Dermis microvascular lymphatic vessel endothelial cell (primary cell): ENCODE measurements around the gene IL37. TPM values are rescaled to one million over a fixed set of nuclear protein-coding genes. Genes with fewer than 3 reads are reported as not detected.

Source experiments
- DNase-seq, 2 donors: peaks; one replicate each; pipeline versions ENCODE4 v3.0.0 to v3.0.0-alpha.2; 2010; ENCODE audit warnings: low read depth in 2 of 2
- total RNA-seq: library from RNA; depleted of rRNA; stranded (reverse); fragments of >200 nt; gene quantifications from 2 replicates; pipeline ENCODE4 v1.2.1, GENCODE V29; 2014

Gene IL37
- total RNA-seq, 1 donor from 2014 or later, result not detected

DNA sequence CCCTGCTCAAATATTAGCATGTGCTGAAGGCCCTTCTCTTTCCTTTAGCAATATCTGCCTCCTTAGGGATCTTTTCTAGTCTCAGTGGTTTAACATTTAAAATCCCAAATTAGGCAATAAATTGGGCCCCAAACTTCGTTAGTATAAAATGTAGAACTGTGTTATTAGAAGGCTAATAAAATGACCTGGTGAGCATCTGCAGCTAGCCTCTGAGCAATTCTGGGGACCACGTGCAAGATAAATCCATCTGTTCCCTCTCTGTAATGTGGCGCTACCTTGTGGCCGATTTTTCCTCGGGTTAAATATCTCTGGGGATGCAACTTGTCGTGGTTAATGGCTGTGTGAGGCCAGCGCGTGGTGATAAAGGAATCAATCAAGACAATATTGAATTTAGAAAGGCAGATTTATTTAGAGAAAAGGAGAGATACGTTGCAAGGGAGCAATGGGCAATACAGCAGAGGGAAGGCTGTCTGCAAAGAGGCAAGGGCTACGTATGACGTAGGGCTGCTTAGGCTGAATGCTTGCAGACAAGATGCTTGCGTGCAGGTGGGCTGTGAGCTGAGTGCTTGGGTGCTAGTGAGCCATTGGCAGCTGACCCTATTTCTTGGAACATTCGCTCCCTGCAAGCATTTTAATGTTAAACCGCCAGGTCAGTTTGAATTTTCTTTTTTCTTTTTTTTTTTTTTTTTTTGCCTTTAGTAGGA, 48.3 kb downstream of the IL37 start:
- no peak for DNase-seq

DNA sequence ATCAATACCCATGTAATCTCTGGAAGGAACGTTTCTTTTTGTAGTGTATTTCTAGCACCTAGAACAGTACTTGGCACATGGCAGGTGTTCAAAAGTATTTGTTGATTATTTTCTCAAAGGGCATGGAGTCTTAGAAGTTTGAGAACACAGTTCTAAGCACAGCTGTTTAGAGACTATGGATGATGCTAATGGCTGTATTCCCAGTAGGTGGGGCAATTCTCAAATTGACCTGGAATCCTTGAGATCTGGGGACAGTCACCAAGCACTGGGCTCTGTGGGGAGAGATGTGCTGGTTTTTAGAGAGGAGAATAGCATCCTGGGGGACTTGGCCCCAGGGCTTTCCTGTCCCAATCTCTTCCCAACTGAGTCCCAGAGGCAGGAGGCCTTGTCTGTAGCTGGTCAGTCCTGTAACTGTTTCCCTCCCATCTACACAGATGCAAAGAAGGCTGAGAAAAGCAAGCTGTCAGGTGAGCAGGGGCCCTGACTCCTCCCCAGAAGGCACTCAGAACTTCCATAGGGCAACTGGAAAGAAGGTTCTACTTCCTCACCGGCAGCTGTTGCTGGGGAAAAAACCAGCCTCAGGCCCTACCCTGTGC, 49.4 kb downstream of the IL37 start:
- no peak for DNase-seq

DNA sequence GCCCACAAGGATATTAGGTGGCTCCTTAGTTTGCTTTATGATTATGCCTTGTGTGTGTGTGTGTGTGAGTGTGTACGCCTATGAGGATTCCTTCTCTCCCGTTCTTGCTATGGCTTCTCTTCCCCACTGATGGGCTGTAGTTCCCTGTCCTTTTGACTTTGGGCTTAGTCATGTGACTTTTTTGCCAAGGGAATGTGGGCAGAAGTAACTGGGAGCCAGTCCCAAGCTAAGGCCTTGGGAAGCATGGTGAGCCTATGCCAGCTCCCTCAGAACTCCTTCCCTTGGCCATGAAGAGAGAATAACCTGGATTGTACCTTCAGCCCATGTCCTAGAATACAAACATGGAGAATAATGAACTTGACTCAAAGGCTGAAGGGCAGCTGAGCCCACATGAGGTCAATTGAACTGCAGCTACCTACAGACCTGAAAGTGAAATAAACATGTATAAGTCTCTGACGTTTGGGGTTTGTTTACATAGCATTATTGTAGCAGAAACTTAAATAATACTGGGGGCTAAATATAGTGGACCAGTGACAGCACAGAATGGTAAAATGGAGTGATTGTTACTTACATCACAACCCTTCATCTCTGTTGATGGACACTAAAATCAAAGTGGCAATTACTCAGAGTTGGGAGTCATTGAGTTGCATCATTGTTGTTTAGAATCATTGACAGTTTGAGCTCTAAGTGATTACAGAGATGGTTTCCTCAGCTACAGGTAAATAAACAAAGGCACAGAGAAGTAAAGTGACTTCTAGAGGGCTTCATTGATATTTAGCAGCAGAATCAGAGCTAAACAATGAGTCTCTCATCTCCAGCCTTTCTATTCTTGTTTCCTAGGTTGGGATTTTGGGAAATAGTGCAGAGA, 51.6 kb downstream of the IL37 start:
- DNase-seq, result no peak

DNA sequence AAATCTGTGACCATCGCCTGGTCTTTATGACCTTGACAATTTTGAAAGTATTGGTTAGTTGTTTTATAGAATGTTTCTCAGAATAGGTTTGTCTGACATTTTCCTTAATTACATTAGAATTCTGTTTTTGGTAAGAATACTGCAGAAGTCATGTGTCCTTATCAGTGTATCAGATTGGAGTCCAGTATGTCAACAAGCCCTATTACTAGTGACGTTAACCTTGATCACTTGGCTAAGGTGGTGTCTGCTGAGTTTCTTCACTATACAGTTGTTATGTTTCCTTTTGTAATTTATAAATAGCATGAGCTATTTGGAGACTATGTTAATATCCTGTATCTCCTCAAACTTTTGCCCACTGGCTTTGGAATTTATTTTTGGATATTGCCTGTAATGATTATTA, 56.1 kb downstream of the IL37 start:
- DNase-seq, result no peak

Other genes starting within 250 kb of the IL37 start
- gene NT5DC4, start 190.1 kb upstream of the IL37 start, total RNA-seq, result not detected in 2 replicates
- 2.0 and 3.1 TPM in 2 replicates for gene CKAP2L, start 146.6 kb upstream of the IL37 start, total RNA-seq
- not detected in 2 replicates for gene IL1A, start 126.7 kb upstream of the IL37 start, total RNA-seq
- not detected in 2 replicates for gene IL1B, start 74.4 kb upstream of the IL37 start, total RNA-seq
- gene IL36G, start 66.8 kb downstream of the IL37 start, total RNA-seq, result not detected in 2 replicates
- not detected in 2 replicates for gene IL36A, start 94.3 kb downstream of the IL37 start, total RNA-seq
- not detected in 2 replicates for gene IL36B, start 141.7 kb downstream of the IL37 start, total RNA-seq
- not detected in 2 replicates for gene IL36RN, start 148.0 kb downstream of the IL37 start, total RNA-seq
- not detected in 2 replicates for gene IL1F10, start 156.8 kb downstream of the IL37 start, total RNA-seq
- gene IL1RN, start 216.4 kb downstream of the IL37 start, total RNA-seq, result not detected in 2 replicates